GM23338 (cell line): Measurements from ENCODE around the gene LPO. TPM values are rescaled to one million over a fixed set of nuclear protein-coding genes. Genes with fewer than 3 reads are reported as not detected.

Experiments
- ATAC-seq: fragments of 200-7000 bp; cut with Tn5 transposase; 3 replicates; pipeline ENCODE4 v1.9.1; 2020
- DNase-seq: peaks from one replicate; pipeline ENCODE4 v3.0.0-alpha.2; 2015; ENCODE audit warnings: low spot score
- H2AFZ ChIP-seq: fragments of 200-600 bp; sonication (generic); 2 replicates; pipeline ENCODE4 v1.8.0; 2016; ENCODE audit warnings: antibody characterized with exemption, mild to moderate bottlenecking, moderate library complexity
- H3F3A ChIP-seq: fragments of 200-600 bp; sonication (generic); replicated peaks from 2 replicates; pipeline ENCODE4 v1.8.0; 2017; ENCODE audit warnings: antibody characterized with exemption, mixed run types, low read depth
- H3K27ac ChIP-seq: fragments of 200-600 bp; sonication (generic); 2 replicates; pipeline ENCODE4 v1.6.1; 2016; ENCODE audit warnings: low read depth
- H3K27me3 ChIP-seq: fragments of 200-600 bp; sonication (generic); 2 replicates; pipeline ENCODE4 v1.8.0; 2016; ENCODE audit warnings: mild to moderate bottlenecking, mixed run types, moderate library complexity; ENCODE audit not compliant: insufficient read depth
- H3K36me3 ChIP-seq: fragments of 200-600 bp; sonication (generic); 2 replicates; pipeline ENCODE4 v1.8.0; 2016; ENCODE audit warnings: mild to moderate bottlenecking; ENCODE audit not compliant: insufficient read depth
- H3K4me1 ChIP-seq: fragments of 200-600 bp; sonication (generic); 2 replicates; pipeline ENCODE4 v1.8.0; 2016; ENCODE audit warnings: mild to moderate bottlenecking, moderate library complexity; ENCODE audit not compliant: insufficient read depth
- H3K4me2 ChIP-seq: fragments of 200-600 bp; sonication (generic); 2 replicates; pipeline ENCODE4 v1.7.1; 2017; ENCODE audit warnings: mixed run types
- H3K4me3 ChIP-seq: fragments of 200-600 bp; sonication (generic); 2 replicates; pipeline ENCODE4 v1.6.1; 2016; ENCODE audit warnings: mixed run types
- H3K79me2 ChIP-seq: fragments of 200-600 bp; sonication (generic); replicated peaks from 2 replicates; pipeline ENCODE4 v1.8.0; 2017; ENCODE audit warnings: mild to moderate bottlenecking; ENCODE audit not compliant: insufficient read depth
- H3K9me2 ChIP-seq: fragments of 200-600 bp; sonication (generic); 2 replicates; pipeline ENCODE4 v1.8.0; 2017; ENCODE audit not compliant: insufficient read depth
- H4K20me1 ChIP-seq: fragments of 200-600 bp; sonication (generic); replicated peaks from 2 replicates; pipeline ENCODE4 v1.8.0; 2017; ENCODE audit warnings: mild to moderate bottlenecking; ENCODE audit not compliant: insufficient read depth
- H3K27ac Mint-ChIP-seq: 2 replicates; pipeline ENCODE4 v1.8.0; 2020; ENCODE audit warnings: inconsistent platforms, mild to moderate bottlenecking, moderate library complexity, mixed read lengths
- H3K27me3 Mint-ChIP-seq: 3 replicates; pipeline ENCODE4 v1.8.0; 2022; ENCODE audit warnings: low read depth, mild to moderate bottlenecking, moderate library complexity, mixed read lengths, inconsistent platforms; ENCODE audit not compliant: insufficient read depth, poor library complexity
- H3K36me3 Mint-ChIP-seq: 3 replicates; pipeline ENCODE4 v1.8.0; 2021; ENCODE audit warnings: low read depth, mild to moderate bottlenecking, inconsistent platforms, moderate library complexity, mixed read lengths
- H3K4me1 Mint-ChIP-seq: 3 replicates; pipeline ENCODE4 v1.8.0; 2020; ENCODE audit warnings: mild to moderate bottlenecking, inconsistent platforms, mixed read lengths
- H3K4me3 Mint-ChIP-seq: 3 replicates; pipeline ENCODE4 v1.8.0; 2021; ENCODE audit warnings: moderate library complexity, mild to moderate bottlenecking, inconsistent platforms, mixed read lengths
- H3K9me3 Mint-ChIP-seq: 3 replicates; pipeline ENCODE4 v1.8.0; 2020; ENCODE audit warnings: moderate library complexity, mild to moderate bottlenecking, inconsistent platforms, mixed read lengths
- CTCF ChIP-seq, 2 experiments: fragments of 200-600 bp in 1 of 2; sonication (generic) in 1 of 2; conservative IDR thresholded peaks; 2 replicates each; pipeline versions ENCODE4 v1.5.1 to v1.6.1; 2016 to 2017; ENCODE audit warnings: antibody characterized with exemption in 2 of 2, low read depth in 2 of 2, mild to moderate bottlenecking in 2 of 2, moderate library complexity in 1 of 2
- EZH2 ChIP-seq: fragments of 200-600 bp; sonication (generic); IDR thresholded peaks from one replicate; pipeline ENCODE4 v1.8.0; 2017; ENCODE audit warnings: antibody characterized with exemption, mild to moderate bottlenecking, low read depth; ENCODE audit not compliant: unreplicated experiment
- NANOG ChIP-seq: IDR thresholded peaks from 2 replicates; pipeline ENCODE4 v1.6.1; 2016; ENCODE audit warnings: antibody characterized with exemption, borderline replicate concordance
- POLR2AphosphoS5 ChIP-seq: IDR thresholded peaks from 2 replicates; pipeline ENCODE4 v1.6.1; 2016; ENCODE audit warnings: antibody characterized with exemption, low read depth
- REST ChIP-seq: IDR thresholded peaks from one replicate; pipeline ENCODE4 v1.6.1; 2018; ENCODE audit warnings: antibody characterized with exemption; ENCODE audit not compliant: unreplicated experiment
- STAT1 ChIP-seq: IDR thresholded peaks from one replicate; pipeline ENCODE4 v1.6.1; 2016; ENCODE audit warnings: antibody characterized with exemption; ENCODE audit not compliant: unreplicated experiment
- ZNF114 ChIP-seq: fragments of 250-450 bp; sonication (Bioruptor Pico); IDR thresholded peaks from 2 replicates; pipeline ENCODE4 v1.5.0; 2020; ENCODE audit warnings: mild to moderate bottlenecking, moderate library complexity
- ZNF331 ChIP-seq: fragments of 250-450 bp; sonication (Bioruptor Pico); IDR thresholded peaks from 2 replicates; pipeline ENCODE4 v1.5.0; 2020; ENCODE audit warnings: low read depth, mild to moderate bottlenecking, moderate library complexity
- polyA plus RNA-seq: library from polyadenylated mRNA; unstranded; fragments of >200 nt; fragmentation: Nextera tagmentation; extraction: Ambion mirVana; gene quantifications from 2 replicates; pipeline ENCODE4 v1.2.1, GENCODE V29; 2016
- total RNA-seq: library from RNA; depleted of rRNA; stranded (reverse); fragments of >200 nt; shearing (Covaris generic); gene quantifications from 2 replicates; pipeline ENCODE4 v1.2.3, GENCODE V29; 2014

Gene LPO
- total and polyA plus RNA-seq, 2 experiments from 2014 or later: 0.13 to 0.35 TPM

GRCh38 chr17:58262149-58262548 is 23.8 kb downstream of the LPO start:
- H2AFZ ChIP-seq: no peak overlapping the region
- H3K4me2 ChIP-seq: no peak overlapping the region
- Mint-ChIP-seq H3K27ac (no peak overlapping the region), H3K36me3 (no peaks in the 10 kb centered on the region), H3K27me3 (peaks cover 6% of the 10 kb centered on the region), H3K4me1 (no peaks in the 10 kb centered on the region), H3K9me3 (no peaks in the 10 kb centered on the region), H3K4me3 (no peak overlapping the region)
- H3K4me3 ChIP-seq: no peak overlapping the region
- no peaks in the 10 kb centered on the region for H3K79me2 ChIP-seq
- no peaks in the 10 kb centered on the region for H4K20me1 ChIP-seq
- H3K36me3 ChIP-seq: no peaks in the 10 kb centered on the region
- ATAC-seq (no peak), DNase-seq (no peak)
- no peaks in the 10 kb centered on the region for H3F3A ChIP-seq
- TF ChIP-seq REST: no peak
- no peaks in the 10 kb centered on the region for H3K9me2 ChIP-seq
- H3K27me3 ChIP-seq: peaks cover 25% of the 10 kb centered on the region; the same call in 1 of the 2 replicates
- H3K27ac ChIP-seq: no peak overlapping the region
- no peaks in the 10 kb centered on the region for H3K4me1 ChIP-seq

- Histone ChIP-seq H3K79me2 (no peaks in the 10 kb centered on the region), H3K9me2 (no peaks in the 10 kb centered on the region), H3F3A (no peaks in the 10 kb centered on the region), H3K27me3 (peaks cover 14% of the 10 kb centered on the region; the same call in 1 of the 2 replicates), H3K36me3 (no peaks in the 10 kb centered on the region), H3K4me3 (no peak overlapping the region), H3K4me2 (no peak overlapping the region), H4K20me1 (no peaks in the 10 kb centered on the region), H2AFZ (no peak overlapping the region), H3K27ac (no peak overlapping the region), H3K4me1 (no peaks in the 10 kb centered on the region)
- Mint-ChIP-seq H3K4me3 (no peak overlapping the region), H3K27me3 (peaks cover 9% of the 10 kb centered on the region), H3K9me3 (no peaks in the 10 kb centered on the region), H3K36me3 (no peaks in the 10 kb centered on the region), H3K27ac (no peak overlapping the region), H3K4me1 (no peaks in the 10 kb centered on the region)
- no peak for ATAC-seq
- no peak for DNase-seq
- no peak for TF ChIP-seq CTCF (conservative IDR thresholded peaks at IDR 0.05; ENCODE audit: low read depth in 2 of 2)
- TF ChIP-seq STAT1: no peak
- no peak for TF ChIP-seq NANOG
- no peak for TF ChIP-seq REST
- no peak for TF ChIP-seq EZH2
- no peak for TF ChIP-seq ZNF114 (CRISPR knock-in tag)
- TF ChIP-seq POLR2AphosphoS5: no peak
- TF ChIP-seq ZNF331 (CRISPR knock-in tag): no peak
These were observed 25.4 kb downstream of the LPO start for GRCh38 chr17:58263773-58264172.
